ENCODE measurements around the gene GPC6. TPM values are rescaled to one million over a fixed set of nuclear protein-coding genes. Genes with fewer than 3 reads are reported as not detected.

GPC6 gene
- total RNA-seq, 1 donor from 2014 or later: 5.5 TPM

DNA sequence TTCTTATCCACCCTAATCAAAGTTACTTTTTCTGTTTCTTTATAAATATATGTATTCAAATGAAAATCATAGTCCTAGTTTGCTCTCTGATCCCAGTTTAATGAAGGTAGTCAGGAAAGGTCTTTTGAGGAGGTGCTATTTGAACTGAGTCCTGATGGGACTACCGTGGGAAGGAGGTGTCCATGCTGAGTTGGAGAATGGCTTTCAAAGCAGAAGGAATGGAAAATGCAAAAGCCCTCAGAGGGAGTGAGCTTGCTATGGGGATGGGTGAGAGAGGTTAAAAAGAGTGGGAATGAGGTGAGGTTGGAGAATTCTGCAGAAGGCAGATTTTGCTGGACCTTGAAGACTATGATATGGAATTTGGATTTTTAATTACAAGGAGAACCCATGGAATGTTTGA, 193.6 kb downstream of the GPC6 start:
- TF ChIP-seq, protein P1, sequence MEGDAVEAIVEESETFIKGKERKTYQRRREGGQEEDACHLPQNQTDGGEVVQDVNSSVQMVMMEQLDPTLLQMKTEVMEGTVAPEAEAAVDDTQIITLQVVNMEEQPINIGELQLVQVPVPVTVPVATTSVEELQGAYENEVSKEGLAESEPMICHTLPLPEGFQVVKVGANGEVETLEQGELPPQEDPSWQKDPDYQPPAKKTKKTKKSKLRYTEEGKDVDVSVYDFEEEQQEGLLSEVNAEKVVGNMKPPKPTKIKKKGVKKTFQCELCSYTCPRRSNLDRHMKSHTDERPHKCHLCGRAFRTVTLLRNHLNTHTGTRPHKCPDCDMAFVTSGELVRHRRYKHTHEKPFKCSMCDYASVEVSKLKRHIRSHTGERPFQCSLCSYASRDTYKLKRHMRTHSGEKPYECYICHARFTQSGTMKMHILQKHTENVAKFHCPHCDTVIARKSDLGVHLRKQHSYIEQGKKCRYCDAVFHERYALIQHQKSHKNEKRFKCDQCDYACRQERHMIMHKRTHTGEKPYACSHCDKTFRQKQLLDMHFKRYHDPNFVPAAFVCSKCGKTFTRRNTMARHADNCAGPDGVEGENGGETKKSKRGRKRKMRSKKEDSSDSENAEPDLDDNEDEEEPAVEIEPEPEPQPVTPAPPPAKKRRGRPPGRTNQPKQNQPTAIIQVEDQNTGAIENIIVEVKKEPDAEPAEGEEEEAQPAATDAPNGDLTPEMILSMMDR (IDR thresholded peaks at IDR 0.05; ENCODE audit: insufficient read depth, low read length, severe bottlenecking): no peak
- DNase-seq (ENCODE audit: low read depth): no peak
- Histone ChIP-seq H3K4me3 (ENCODE audit: low read depth, low read length) (no peak overlapping the region), H3K27me3 (ENCODE audit: control insufficient read depth, insufficient read depth, low read length) (no peaks in the 10 kb centered on the region), H3K36me3 (ENCODE audit: control insufficient read depth, insufficient read depth, low read length) (no peaks in the 10 kb centered on the region)
- no peak for FAIRE-seq

DNA sequence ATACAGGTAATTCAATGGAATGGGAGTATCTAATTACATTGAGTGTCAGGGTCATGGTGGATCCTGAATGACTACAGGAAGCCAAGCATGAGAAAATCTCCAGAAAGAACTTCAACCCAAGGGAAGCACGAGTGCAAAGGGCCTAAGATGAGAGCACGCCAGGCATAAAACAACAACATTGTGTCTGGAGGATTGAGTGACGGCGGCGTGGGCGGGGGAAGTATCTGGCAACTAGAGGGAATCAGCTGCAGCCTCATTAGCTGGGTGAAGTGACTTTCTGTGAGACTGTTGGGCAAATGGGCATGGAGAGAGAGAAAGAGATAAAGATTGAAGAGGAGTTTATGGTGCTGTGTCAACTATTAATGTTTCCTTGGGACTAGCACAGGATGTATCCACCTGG, 194.3 kb downstream of the GPC6 start:
- Histone ChIP-seq H3K27me3 (ENCODE audit: control insufficient read depth, insufficient read depth, low read length) (no peaks in the 10 kb centered on the region), H3K4me3 (ENCODE audit: low read depth, low read length) (no peak overlapping the region), H3K36me3 (ENCODE audit: control insufficient read depth, insufficient read depth, low read length) (no peaks in the 10 kb centered on the region)
- TF ChIP-seq, protein P1 (IDR thresholded peaks at IDR 0.05; ENCODE audit: insufficient read depth, low read length, severe bottlenecking): no peak
- no peak for FAIRE-seq
- no peak for DNase-seq (ENCODE audit: low read depth)

DNA sequence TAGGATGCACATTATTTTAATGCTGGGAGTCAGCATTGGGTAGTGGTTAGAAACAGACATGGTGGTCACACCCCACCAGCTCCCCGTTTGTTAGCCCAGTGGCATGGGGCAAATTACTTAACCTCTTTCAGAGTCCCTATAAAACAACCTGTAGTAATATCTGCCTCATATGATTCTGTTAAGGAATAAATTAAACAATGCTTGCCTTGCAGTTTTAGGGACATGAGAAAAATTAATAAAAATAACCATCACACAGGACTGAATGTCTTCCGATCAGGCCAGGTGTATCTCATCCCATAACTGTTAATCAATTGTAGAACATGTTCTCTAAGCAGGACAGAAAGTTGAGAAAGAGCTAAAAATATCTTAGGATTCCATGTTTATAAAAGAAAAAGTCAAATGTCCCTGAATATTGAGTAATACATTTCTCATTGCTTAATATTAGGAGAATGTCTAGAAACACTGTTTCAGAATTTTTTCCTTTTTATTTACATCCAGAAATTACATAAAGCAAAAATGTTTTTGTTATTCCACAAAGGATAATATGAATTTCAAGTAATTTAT, 196.5 kb downstream of the GPC6 start:
- no peak for FAIRE-seq
- TF ChIP-seq, protein P1 (IDR thresholded peaks at IDR 0.05; ENCODE audit: insufficient read depth, low read length, severe bottlenecking): no peak

DNA sequence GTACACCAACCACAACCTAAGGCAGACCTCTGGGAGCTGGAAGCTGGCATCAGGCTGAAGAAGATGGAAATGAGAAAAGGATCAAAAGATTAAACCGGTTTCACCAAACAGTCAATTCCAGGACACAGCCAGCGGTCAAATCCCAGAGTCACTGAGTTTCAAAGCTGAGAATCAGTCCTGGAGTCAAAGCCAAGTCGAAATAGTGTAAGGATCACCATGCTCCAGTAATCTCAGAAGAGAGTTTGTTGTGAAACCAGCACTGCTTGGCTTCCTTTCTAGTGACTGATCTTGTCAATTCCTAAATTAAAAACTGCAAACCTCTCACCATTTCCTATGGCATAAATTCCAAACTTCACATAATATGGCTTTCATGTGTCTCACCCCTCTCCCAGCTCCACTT, 198.8 kb downstream of the GPC6 start:
- DNase-seq (ENCODE audit: low read depth) (no peak), FAIRE-seq (no peak)
- no peaks in the 10 kb centered on the region for H3K36me3 ChIP-seq (ENCODE audit: control insufficient read depth, insufficient read depth, low read length)
- no peaks in the 10 kb centered on the region for H3K27me3 ChIP-seq (ENCODE audit: control insufficient read depth, insufficient read depth, low read length)
- no peak overlapping the region for H3K4me3 ChIP-seq (ENCODE audit: low read depth, low read length)
- TF ChIP-seq, protein P1 (IDR thresholded peaks at IDR 0.05; ENCODE audit: insufficient read depth, low read length, severe bottlenecking): no peak

More for the DNA sequence above, 196.5 kb downstream of the GPC6 start:
- Histone ChIP-seq H3K36me3 (ENCODE audit: control insufficient read depth, insufficient read depth, low read length) (no peaks in the 10 kb centered on the region), H3K27me3 (ENCODE audit: control insufficient read depth, insufficient read depth, low read length) (no peaks in the 10 kb centered on the region), H3K4me3 (ENCODE audit: low read depth, low read length) (no peak overlapping the region)
- no peak for DNase-seq (ENCODE audit: low read depth)

DNA sequence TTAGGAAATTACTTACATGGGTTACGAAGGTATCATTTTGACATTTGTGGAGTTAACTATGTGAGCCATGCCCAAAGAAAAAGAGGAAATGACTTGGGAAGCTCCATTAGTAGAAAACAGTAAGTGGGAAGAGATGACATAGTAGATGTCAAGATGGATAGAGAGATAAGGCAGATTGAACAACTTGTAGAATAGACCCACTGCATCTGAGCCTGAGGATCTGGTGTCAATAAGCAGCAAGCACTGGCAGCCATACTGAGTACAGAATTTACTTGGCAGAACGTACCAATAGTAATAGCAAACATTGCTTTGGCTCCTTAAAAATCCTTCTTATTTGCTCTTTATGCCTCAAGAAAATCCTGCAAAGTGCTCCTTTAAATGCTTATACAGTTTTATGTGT, 203.8 kb downstream of the GPC6 start:
- Histone ChIP-seq H3K27me3 (ENCODE audit: control insufficient read depth, insufficient read depth, low read length) (no peaks in the 10 kb centered on the region), H3K36me3 (ENCODE audit: control insufficient read depth, insufficient read depth, low read length) (no peaks in the 10 kb centered on the region), H3K4me3 (ENCODE audit: low read depth, low read length) (no peak overlapping the region)
- FAIRE-seq (no peak), DNase-seq (ENCODE audit: low read depth) (no peak)
- TF ChIP-seq, protein P1 (IDR thresholded peaks at IDR 0.05; ENCODE audit: insufficient read depth, low read length, severe bottlenecking): no peak

DNA sequence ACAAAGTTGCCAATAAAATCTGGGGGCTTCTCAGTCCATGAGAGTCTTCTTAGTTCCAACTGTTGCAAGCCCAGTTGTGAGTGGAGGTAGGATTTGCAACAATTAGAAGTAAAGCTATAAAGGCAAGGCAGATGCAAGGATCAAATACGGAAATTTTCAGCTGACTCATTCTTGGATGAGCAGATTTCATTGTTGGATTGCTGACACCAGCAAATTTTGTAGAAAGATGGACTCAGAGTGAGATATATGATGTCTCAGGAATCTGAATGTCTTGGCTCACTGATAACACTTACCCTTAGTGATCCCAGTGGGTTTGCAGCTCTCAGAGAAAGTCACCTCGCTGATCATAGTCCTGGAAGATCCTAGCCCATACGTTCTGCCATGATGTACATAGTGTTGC, 209.0 kb downstream of the GPC6 start:
- Histone ChIP-seq H3K36me3 (ENCODE audit: control insufficient read depth, insufficient read depth, low read length) (no peaks in the 10 kb centered on the region), H3K27me3 (ENCODE audit: control insufficient read depth, insufficient read depth, low read length) (no peaks in the 10 kb centered on the region), H3K4me3 (ENCODE audit: low read depth, low read length) (no peak overlapping the region)
- DNase-seq (ENCODE audit: low read depth): no peak
- FAIRE-seq: no peak
- TF ChIP-seq, protein P1 (IDR thresholded peaks at IDR 0.05; ENCODE audit: insufficient read depth, low read length, severe bottlenecking): no peak
